ENCODE measurements around the gene C17orf50.
"Not testable (repeated sequence)": the region's sequence is repeated elsewhere in the genome, so short reads cannot be mapped to it uniquely, and the experiment has no call there.

C17orf50 gene

GRCh38 chr17:35735036-35735805, 25.5 kb upstream of the C17orf50 start:
- no peak for DNase-seq

GRCh38 chr17:35736236-35736635, 24.5 kb upstream of the C17orf50 start:
- no peak for DNase-seq

GRCh38 chr17:35738519-35739133, 22.1 kb upstream of the C17orf50 start:
- no peak for DNase-seq

GRCh38 chr17:35740216-35740615, 20.5 kb upstream of the C17orf50 start:
- no peak for DNase-seq

- DNase-seq: no peak
Observed at GRCh38 chr17:35740997-35741931, 19.4 kb upstream of the C17orf50 start.

GRCh38 chr17:35742496-35742895, 18.2 kb upstream of the C17orf50 start:
- no peak for DNase-seq

- DNase-seq: no peak
Observed at GRCh38 chr17:35742896-35743477, 17.7 kb upstream of the C17orf50 start.

- no peak for DNase-seq
Observed at GRCh38 chr17:35743626-35744328, 16.9 kb upstream of the C17orf50 start.

GRCh38 chr17:35744830-35745229, 15.9 kb upstream of the C17orf50 start:
- no peak for DNase-seq

- no peak for DNase-seq
Observed at GRCh38 chr17:35745246-35745645, 15.4 kb upstream of the C17orf50 start.

GRCh38 chr17:35745749-35746320, 14.9 kb upstream of the C17orf50 start:
- DNase-seq: no peak

GRCh38 chr17:35747540-35748017, 13.1 kb upstream of the C17orf50 start:
- DNase-seq: peak; percentile 81

- DNase-seq: no peak
Observed at GRCh38 chr17:35748341-35748841, 12.3 kb upstream of the C17orf50 start.

- DNase-seq: no peak
Observed at GRCh38 chr17:35748979-35749378, 11.7 kb upstream of the C17orf50 start.

GRCh38 chr17:35749560-35750412, 10.9 kb upstream of the C17orf50 start:
- DNase-seq: no peak

GRCh38 chr17:35750526-35751395, 9.9 kb upstream of the C17orf50 start:
- no peak for DNase-seq

- not testable (repeated sequence) for DNase-seq
Observed at GRCh38 chr17:35751541-35751940, 9.1 kb upstream of the C17orf50 start.

GRCh38 chr17:35752471-35752870, 8.2 kb upstream of the C17orf50 start:
- no peak for DNase-seq

- no peak for DNase-seq
Observed at GRCh38 chr17:35752945-35753764, 7.5 kb upstream of the C17orf50 start, which contains the start of gene GAS2L2. GAS2L2 (minus strand) TSS chr17:35753239; CDS start chr17:35752850, 389 bp downstream.

Data from CD4-positive, alpha-beta T cell treated with Interleukin-21 for 1 hour (primary cell).